GM12878 (cell line): ENCODE measurements around the gene UVRAG. TPM values are rescaled to one million over a fixed set of nuclear protein-coding genes. Genes with fewer than 3 reads are reported as not detected.

ENCODE experiments used
- ATAC-seq: fragments of 200-7000 bp; cut with Tn5 transposase; 3 replicates; pipeline ENCODE4 v1.9.1; 2020; ENCODE audit warnings: mild to moderate bottlenecking, moderate library complexity
- BruUV-seq: library from RNA; stranded (reverse); fragments of 400-500 nt; replicated peaks from 2 replicates; lab custom pipeline; 2021; lab: Mats Ljungman, UMichigan
- CTCF ChIA-PET: fragments of 300-600 bp; sonication (Branson Sonifier 250); formaldehyde crosslinking; extraction: SDS; loops from one replicate; lab custom pipeline; 2021; ENCODE audit warnings: inconsistent platforms; lab: Yijun Ruan, JAX
- POLR2A ChIA-PET: fragments of 350-600 bp; formaldehyde crosslinking; extraction: SDS; loops from one replicate; lab custom pipeline; 2021; ENCODE audit warnings: inconsistent platforms; lab: Charles Lee
- RAD21 ChIA-PET: fragments of 300-600 bp; sonication (Branson Sonifier 250); formaldehyde crosslinking; loops from one replicate; lab custom pipeline; 2023; ENCODE audit warnings: antibody characterized with exemption; ENCODE audit not compliant: unreplicated experiment; lab: Charles Lee
- SMC1A ChIA-PET: fragments of 300-600 bp; sonication (Branson Sonifier 250); formaldehyde crosslinking; loops from one replicate; lab custom pipeline; 2023; ENCODE audit not compliant: unreplicated experiment, uncharacterized antibody; lab: Charles Lee
- DNase-seq: peaks from one replicate; pipeline ENCODE4 v3.0.0-alpha.2; 2011; ENCODE audit warnings: low read depth, low spot score
- FAIRE-seq: peaks from 3 replicates; lab custom pipeline; 2011; peaks lifted over from hg19 to GRCh38; lab: Jason Lieb, UNC
- H2AFZ ChIP-seq: 2 replicates; pipeline ENCODE4 v1.6.0; 2011; ENCODE audit warnings: low read depth, low read length, control low read depth; ENCODE audit not compliant: control insufficient read depth
- H3K27ac ChIP-seq: 2 replicates; pipeline ENCODE4 v1.5.1; 2011; ENCODE audit warnings: control low read depth; ENCODE audit not compliant: control insufficient read depth, insufficient read depth
- H3K27me3 ChIP-seq, 2 experiments: replicated peaks in 1 of 2; 2 replicates each; pipeline versions ENCODE4 v1.6.0 to v1.6.1; 2011; ENCODE audit warnings: low read length in 1 of 2; ENCODE audit not compliant: control insufficient read depth in 2 of 2, insufficient read depth in 2 of 2
- H3K36me3 ChIP-seq, 2 experiments: 2 replicates each; pipeline ENCODE4 v1.5.1; 2011; ENCODE audit warnings: low read length in 1 of 2; ENCODE audit not compliant: control insufficient read depth in 2 of 2, insufficient read depth in 2 of 2
- H3K4me1 ChIP-seq: 2 replicates; pipeline ENCODE4 v1.6.1; 2011; ENCODE audit warnings: mild to moderate bottlenecking, low read length, moderate library complexity, mixed read lengths; ENCODE audit not compliant: control insufficient read depth, insufficient read depth
- H3K4me2 ChIP-seq: 2 replicates; pipeline ENCODE4 v1.6.0; 2011; ENCODE audit warnings: control low read depth; ENCODE audit not compliant: control insufficient read depth, insufficient read depth
- H3K4me3 ChIP-seq: fragments of 200-600 bp; sonication (generic); 2 replicates; pipeline ENCODE4 v1.5.1; 2016
- H3K79me2 ChIP-seq: 2 replicates; pipeline ENCODE4 v1.6.0; 2011; ENCODE audit warnings: low read length; ENCODE audit not compliant: control insufficient read depth, insufficient read depth
- H3K9ac ChIP-seq: 2 replicates; pipeline ENCODE4 v1.8.0; 2011; ENCODE audit warnings: low read length, control low read depth, mixed read lengths; ENCODE audit not compliant: control insufficient read depth, insufficient read depth
- H3K9me3 ChIP-seq: replicated peaks from 3 replicates; pipeline ENCODE4 v1.5.1; 2011; ENCODE audit warnings: mild to moderate bottlenecking, low read length; ENCODE audit not compliant: control insufficient read depth, insufficient read depth
- H4K20me1 ChIP-seq: 2 replicates; pipeline ENCODE4 v1.6.0; 2011; ENCODE audit not compliant: control insufficient read depth, insufficient read depth
- ATF3 ChIP-seq: IDR thresholded peaks from 2 replicates; pipeline ENCODE4 v1.6.1; 2011; ENCODE audit warnings: low read depth, mild to moderate bottlenecking, low read length, moderate library complexity, borderline replicate concordance; ENCODE audit errors: extremely low read depth
- BACH1 ChIP-seq: fragments of 450-650 bp; IDR thresholded peaks from 2 replicates; pipeline ENCODE4 v1.6.1; 2017; ENCODE audit warnings: mild to moderate bottlenecking, borderline replicate concordance
- CBFB ChIP-seq: IDR thresholded peaks from 2 replicates; pipeline ENCODE4 v1.6.1; 2016; ENCODE audit warnings: antibody characterized with exemption, low read depth
- CEBPZ ChIP-seq: fragments of 150-350 bp; IDR thresholded peaks from 2 replicates; pipeline ENCODE4 v1.6.1; 2016; ENCODE audit warnings: low read depth, low read length
- CREB1 ChIP-seq: IDR thresholded peaks from 2 replicates; pipeline ENCODE4 v1.6.1; 2012; ENCODE audit warnings: low read depth, mild to moderate bottlenecking, inconsistent platforms
- EED ChIP-seq: sonication (generic); IDR thresholded peaks from 2 replicates; pipeline ENCODE4 v1.6.1; 2016; ENCODE audit warnings: antibody characterized with exemption, low read depth
- ELK1 ChIP-seq: IDR thresholded peaks from 2 replicates; pipeline ENCODE4 v1.6.1; 2012; ENCODE audit warnings: low read depth, low read length, improper control_type of control experiment
- POLR2AphosphoS5 ChIP-seq: IDR thresholded peaks from 2 replicates; pipeline ENCODE4 v1.6.1; 2011; ENCODE audit warnings: mild to moderate bottlenecking, low read length, inconsistent platforms
- RELB ChIP-seq: fragments of 450-650 bp; IDR thresholded peaks from 2 replicates; pipeline ENCODE4 v1.6.1; 2017; ENCODE audit warnings: low read depth, mild to moderate bottlenecking, moderate library complexity
- USF1 ChIP-seq: IDR thresholded peaks from 2 replicates; pipeline ENCODE4 v1.6.1; 2011; ENCODE audit warnings: borderline replicate concordance, low read depth, mild to moderate bottlenecking, moderate library complexity, mixed read lengths, low read length; ENCODE audit not compliant: insufficient read depth; ENCODE audit errors: extremely low read length
- WGBS: methylation state at CpG from one replicate; pipeline ENCODE4 v1.1.6; 2016; ENCODE audit warnings: low lambda C conversion rate; ENCODE audit not compliant: insufficient replicate concordance, insufficient coverage; ENCODE audit errors: missing lambda C conversion rate; 5-methylcytosine and 5-hydroxymethylcytosine counted together
- in situ Hi-C: fragments of 300-500 bp; cut with MboI; formaldehyde crosslinking; loops from 9 replicates; pipeline ENCODE4 v1.14.3; 2018; ENCODE audit warnings: mixed read lengths
- intact Hi-C: fragments of 100-400 bp; cut with micrococcal nuclease; formaldehyde crosslinking; loops from one replicate; pipeline ENCODE4 v1.14.2; 2022; ENCODE audit not compliant: unreplicated experiment
- polyA plus RNA-seq, 11 experiments: library from polyadenylated mRNA; depleted of rRNA in 4 of 11; unstranded in 6 of 11; stranded (reverse) in 5 of 11; fragments of >200 nt; fragmentation: Nextera tagmentation in 4 of 11; fragmentation: Illumina TruSeq in 1 of 11; extraction: Ambion mirVana in 4 of 11; extraction: Trizol in 1 of 11; gene quantifications; 1 replicate in 1 of 11; 2 replicates in 10 of 11; pipeline versions ENCODE4 v1.2.1 to v1.2.3, GENCODE V29; 2011 to 2016; ENCODE audit warnings: inconsistent platforms in 2 of 11, missing spikeins in 2 of 11, low read depth in 1 of 11
- total RNA-seq, 4 experiments: library from RNA; depleted of rRNA in 3 of 4; stranded (reverse); fragments of >200 nt in 3 of 4; fragmentation: Illumina TruSeq in 1 of 4; extraction: Trizol in 1 of 4; gene quantifications; 2 replicates each; pipeline versions ENCODE4 v1.2.1 to v1.2.3, GENCODE V29; 2013 to 2021

UVRAG gene
- total and polyA plus RNA-seq, 10 of the 15 experiments (the other 5 are each of a cell fraction or from before 2014, with no cell fraction given): 7.0 to 43.4 (median 37.0) TPM

GRCh38 chr11:75831915-75832502 lies 17.0 kb downstream of the UVRAG start (continued):
- no peak for TF ChIP-seq USF1
- TF ChIP-seq RELB: no peak
- no peak for TF ChIP-seq BACH1
- no peak for TF ChIP-seq ATF3
- TF ChIP-seq EED: no peak
- TF ChIP-seq CREB1: no peak

GRCh38 chr11:75834728-75835127 lies 19.7 kb downstream of the UVRAG start:
- peaks cover 17% of the 10 kb centered on the region for H3K4me1 ChIP-seq
- BruUV-seq: no TSS peak
- TF ChIP-seq CBFB: no peak
- no peak for TF ChIP-seq POLR2AphosphoS5
- TF ChIP-seq ELK1: no peak
- no peak for TF ChIP-seq CEBPZ
- peaks cover 1 to 18% of the 10 kb centered on the region in 2 experiments; a peak in 3 of 4 replicates for H3K36me3 ChIP-seq
- in situ Hi-C loops: no loop called here
- POLR2A ChIA-PET: interaction anchor here (1.3 kb wide), 1 partner anchor 38 kb away, joined by 4 read pairs; no protein-coding TSS in a partner anchor
- DNase-seq (no peak), FAIRE-seq (no peak), ATAC-seq (no peak)
- CTCF ChIA-PET: interaction anchor here (0.8 to 1.0 kb wide), 3 partner anchors 8 to 31 kb away, joined by 3 to 4 read pairs (median 3); no protein-coding TSS in a partner anchor
- no peak overlapping the region for H3K4me3 ChIP-seq
- no peaks in the 10 kb centered on the region for H3K27me3 ChIP-seq
- peaks cover 91% of the 10 kb centered on the region for H3K79me2 ChIP-seq
- 72% methylated on average over 3 of the region's 3 CpGs for WGBS
- RAD21 ChIA-PET: no interaction called here
- SMC1A ChIA-PET: interaction anchor here (2.1 to 2.8 kb wide), 2 partner anchors 9 to 32 kb away, joined by 11 to 23 read pairs; no protein-coding TSS in a partner anchor
- no peak overlapping the region for H3K27ac ChIP-seq
- no peak overlapping the region for H3K4me2 ChIP-seq
- H2AFZ ChIP-seq: no peak overlapping the region
- intact Hi-C loops: no loop called here
- no peaks in the 10 kb centered on the region for H4K20me1 ChIP-seq
- H3K9ac ChIP-seq: no peak overlapping the region
- H3K9me3 ChIP-seq: no peaks in the 10 kb centered on the region; the same call in 2 of the 3 replicates
